Measurements from ENCODE around the gene TCHP. TPM values are rescaled to one million over a fixed set of nuclear protein-coding genes. Genes with fewer than 3 reads are reported as not detected.
A peak's percentile ranks its signal among the peaks of the same experiment; 100 is the strongest.

The TCHP gene
- total and polyA plus RNA-seq, 2 of the 13 experiments (the other 11 are each of a cell fraction or from before 2014, with no cell fraction given): 6.7 to 12.2 TPM

GRCh38 chr12:109873653-109874052 is 26.4 kb upstream of the TCHP start (continued):
- TF ChIP-seq, protein P1, sequence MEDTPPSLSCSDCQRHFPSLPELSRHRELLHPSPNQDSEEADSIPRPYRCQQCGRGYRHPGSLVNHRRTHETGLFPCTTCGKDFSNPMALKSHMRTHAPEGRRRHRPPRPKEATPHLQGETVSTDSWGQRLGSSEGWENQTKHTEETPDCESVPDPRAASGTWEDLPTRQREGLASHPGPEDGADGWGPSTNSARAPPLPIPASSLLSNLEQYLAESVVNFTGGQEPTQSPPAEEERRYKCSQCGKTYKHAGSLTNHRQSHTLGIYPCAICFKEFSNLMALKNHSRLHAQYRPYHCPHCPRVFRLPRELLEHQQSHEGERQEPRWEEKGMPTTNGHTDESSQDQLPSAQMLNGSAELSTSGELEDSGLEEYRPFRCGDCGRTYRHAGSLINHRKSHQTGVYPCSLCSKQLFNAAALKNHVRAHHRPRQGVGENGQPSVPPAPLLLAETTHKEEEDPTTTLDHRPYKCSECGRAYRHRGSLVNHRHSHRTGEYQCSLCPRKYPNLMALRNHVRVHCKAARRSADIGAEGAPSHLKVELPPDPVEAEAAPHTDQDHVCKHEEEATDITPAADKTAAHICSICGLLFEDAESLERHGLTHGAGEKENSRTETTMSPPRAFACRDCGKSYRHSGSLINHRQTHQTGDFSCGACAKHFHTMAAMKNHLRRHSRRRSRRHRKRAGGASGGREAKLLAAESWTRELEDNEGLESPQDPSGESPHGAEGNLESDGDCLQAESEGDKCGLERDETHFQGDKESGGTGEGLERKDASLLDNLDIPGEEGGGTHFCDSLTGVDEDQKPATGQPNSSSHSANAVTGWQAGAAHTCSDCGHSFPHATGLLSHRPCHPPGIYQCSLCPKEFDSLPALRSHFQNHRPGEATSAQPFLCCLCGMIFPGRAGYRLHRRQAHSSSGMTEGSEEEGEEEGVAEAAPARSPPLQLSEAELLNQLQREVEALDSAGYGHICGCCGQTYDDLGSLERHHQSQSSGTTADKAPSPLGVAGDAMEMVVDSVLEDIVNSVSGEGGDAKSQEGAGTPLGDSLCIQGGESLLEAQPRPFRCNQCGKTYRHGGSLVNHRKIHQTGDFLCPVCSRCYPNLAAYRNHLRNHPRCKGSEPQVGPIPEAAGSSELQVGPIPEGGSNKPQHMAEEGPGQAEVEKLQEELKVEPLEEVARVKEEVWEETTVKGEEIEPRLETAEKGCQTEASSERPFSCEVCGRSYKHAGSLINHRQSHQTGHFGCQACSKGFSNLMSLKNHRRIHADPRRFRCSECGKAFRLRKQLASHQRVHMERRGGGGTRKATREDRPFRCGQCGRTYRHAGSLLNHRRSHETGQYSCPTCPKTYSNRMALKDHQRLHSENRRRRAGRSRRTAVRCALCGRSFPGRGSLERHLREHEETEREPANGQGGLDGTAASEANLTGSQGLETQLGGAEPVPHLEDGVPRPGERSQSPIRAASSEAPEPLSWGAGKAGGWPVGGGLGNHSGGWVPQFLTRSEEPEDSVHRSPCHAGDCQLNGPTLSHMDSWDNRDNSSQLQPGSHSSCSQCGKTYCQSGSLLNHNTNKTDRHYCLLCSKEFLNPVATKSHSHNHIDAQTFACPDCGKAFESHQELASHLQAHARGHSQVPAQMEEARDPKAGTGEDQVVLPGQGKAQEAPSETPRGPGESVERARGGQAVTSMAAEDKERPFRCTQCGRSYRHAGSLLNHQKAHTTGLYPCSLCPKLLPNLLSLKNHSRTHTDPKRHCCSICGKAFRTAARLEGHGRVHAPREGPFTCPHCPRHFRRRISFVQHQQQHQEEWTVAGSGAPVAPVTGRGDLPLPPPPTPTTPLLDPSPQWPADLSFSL (CRISPR knock-in tag; IDR thresholded peaks at IDR 0.05): peak; percentile 40; the same call in 1 of the 2 replicates
- TF ChIP-seq, protein P2, sequence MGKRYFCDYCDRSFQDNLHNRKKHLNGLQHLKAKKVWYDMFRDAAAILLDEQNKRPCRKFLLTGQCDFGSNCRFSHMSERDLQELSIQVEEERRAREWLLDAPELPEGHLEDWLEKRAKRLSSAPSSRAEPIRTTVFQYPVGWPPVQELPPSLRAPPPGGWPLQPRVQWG (CRISPR knock-in tag; IDR thresholded peaks at IDR 0.05; ENCODE audit: borderline replicate concordance, low read depth): no peak

DNA sequence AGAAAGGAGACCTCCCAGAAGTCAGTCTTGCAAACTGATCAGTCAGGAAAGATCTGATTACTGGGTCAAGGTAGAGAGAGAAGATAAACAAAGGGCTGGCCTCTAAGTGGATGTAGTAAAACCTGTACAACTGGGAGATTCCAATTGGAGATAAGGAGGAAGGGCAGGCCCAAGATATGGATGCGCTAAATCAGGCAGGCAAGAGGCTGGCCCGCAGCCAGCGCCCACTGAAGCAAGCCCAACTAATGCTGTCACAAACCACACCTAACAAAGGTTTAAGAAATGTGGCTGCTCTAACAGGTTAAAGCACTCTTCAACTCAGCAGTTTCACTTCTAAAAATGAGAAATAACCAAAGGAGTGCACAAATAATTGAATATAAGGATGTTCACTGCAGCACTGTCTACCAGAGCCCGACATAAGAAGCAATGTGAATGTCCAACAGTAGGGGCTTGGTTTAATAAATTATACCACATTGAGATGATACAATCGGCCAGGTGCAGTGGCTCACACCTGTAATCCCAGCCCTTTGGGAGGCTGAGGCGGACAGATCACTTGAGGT is 24.4 kb upstream of the TCHP start:
- Histone ChIP-seq H4K20me1 (ENCODE audit: insufficient read depth, low read length) (no peaks in the 10 kb centered on the region), H2AFZ (ENCODE audit: low read length) (no peak overlapping the region), H3K79me2 (ENCODE audit: insufficient read depth, low read length) (peaks cover 7% of the 10 kb centered on the region), H3K4me1 (ENCODE audit: insufficient read depth, low read length) (peaks cover 76% of the 10 kb centered on the region), H3K9me3 (ENCODE audit: low read length) (no peaks in the 10 kb centered on the region), H3K27me3 (ENCODE audit: control insufficient read depth in 1 of 2, insufficient read depth in 2 of 2, low read length in 2 of 2) (no peaks in the 10 kb centered on the region), H3K36me3 (replicated peaks in 1 of 2; ENCODE audit: control insufficient read depth in 1 of 2, insufficient read depth in 2 of 2, low read length in 2 of 2) (no peaks in the 10 kb centered on the region; a peak in 1 of 5 replicates), H3K27ac (ENCODE audit: extremely low read length, insufficient read depth, low read length) (no peak overlapping the region), H3K4me2 (ENCODE audit: low read depth, low read length) (no peak overlapping the region), H3K4me3 (replicated peaks in 1 of 3; ENCODE audit: insufficient read depth in 1 of 3, low read depth in 2 of 3, low read length in 3 of 3) (no peak overlapping the region), H3K9ac (ENCODE audit: insufficient read depth, low read depth, low read length) (no peak overlapping the region)
- in situ Hi-C loops (cut with HindIII; ENCODE audit: extremely low pct_ligation_motif_present, low pct_unique_long_range_greater_than_20kb) (no loop called here), intact Hi-C loops (cut with micrococcal nuclease; ENCODE audit: unreplicated experiment) (no loop called here)
- DNase-seq (ENCODE audit: low spot score) (no peak), ATAC-seq (no peak), FAIRE-seq (no peak)
- 75% methylated on average over 6 of the region's 6 CpGs for WGBS (ENCODE audit: low lambda C conversion rate)
- ChIA-PET POLR2A (interaction anchor here (2.6 kb wide), 1 partner anchor 11 kb away, joined by 11 read pairs; no protein-coding TSS in a partner anchor), CTCF (ENCODE audit: low intra/inter-chr PET ratio, low total read pairs) (no interaction called here)
- BruUV-seq (replicated peaks): no TSS peak
- TF ChIP-seq YEATS4 (CRISPR knock-in tag; IDR thresholded peaks at IDR 0.05; ENCODE audit: borderline replicate concordance): no peak
- no peak for TF ChIP-seq ZFAT (CRISPR knock-in tag; conservative IDR thresholded peaks at IDR 0.05)
- no peak for TF ChIP-seq ZNF382 (CRISPR knock-in tag; IDR thresholded peaks at IDR 0.05; ENCODE audit: borderline replicate concordance)
- no peak for TF ChIP-seq ZNF225 (CRISPR knock-in tag; IDR thresholded peaks at IDR 0.05)
- TF ChIP-seq MXI1 (IDR thresholded peaks at IDR 0.05; ENCODE audit: borderline replicate concordance, low read depth, low read length): no peak
- TF ChIP-seq SNRNP70 (IDR thresholded peaks at IDR 0.05; ENCODE audit: low read depth, low read length): no peak
- no peak for TF ChIP-seq ZNF615 (CRISPR knock-in tag; IDR thresholded peaks at IDR 0.05; ENCODE audit: borderline replicate concordance)
- no peak for TF ChIP-seq SOX13 (IDR thresholded peaks at IDR 0.05)
- peak in 1 of 2 experiments; percentile 25; a peak in 1 of 4 replicates for TF ChIP-seq SOX13 (CRISPR knock-in tag; conservative IDR thresholded peaks at IDR 0.05 in 1 of 2, IDR thresholded peaks at IDR 0.05 in 1 of 2)
- TF ChIP-seq REL (CRISPR knock-in tag; conservative IDR thresholded peaks at IDR 0.05): no peak
- TF ChIP-seq EP300 (IDR thresholded peaks at IDR 0.05; ENCODE audit: low read depth in 2 of 2, low read length in 2 of 2): 0 out of 4 replicates have a peak, but pooled peaks of 1 of the 2 experiments have one; percentile 21
- no peak for TF ChIP-seq EP300 (CRISPR knock-in tag; IDR thresholded peaks at IDR 0.05; ENCODE audit: borderline replicate concordance)
- no peak for TF ChIP-seq CEBPG (CRISPR knock-in tag; IDR thresholded peaks at IDR 0.05)
- no peak for TF ChIP-seq ZIK1 (CRISPR knock-in tag; IDR thresholded peaks at IDR 0.05; ENCODE audit: borderline replicate concordance, low read depth)
- TF ChIP-seq ZNF670 (CRISPR knock-in tag; IDR thresholded peaks at IDR 0.05; ENCODE audit: borderline replicate concordance): no peak

Measured in HepG2 (cell line).